HG02798 (cell line): ENCODE results near the gene ECE1.
A peak's percentile ranks its signal among the peaks of the same experiment; 100 is the strongest.
"Not testable (repeated sequence)": the region's sequence is repeated elsewhere in the genome, so short reads cannot be mapped to it uniquely, and the experiment has no call there.

Source experiments
- ATAC-seq: cut with Tn5 transposase; IDR thresholded peaks from one replicate; pipeline ENCODE4 v1.9.1; 2021; ENCODE audit warnings: mild to moderate bottlenecking; ENCODE audit not compliant: unreplicated experiment, poor library complexity

ECE1 gene

DNA sequence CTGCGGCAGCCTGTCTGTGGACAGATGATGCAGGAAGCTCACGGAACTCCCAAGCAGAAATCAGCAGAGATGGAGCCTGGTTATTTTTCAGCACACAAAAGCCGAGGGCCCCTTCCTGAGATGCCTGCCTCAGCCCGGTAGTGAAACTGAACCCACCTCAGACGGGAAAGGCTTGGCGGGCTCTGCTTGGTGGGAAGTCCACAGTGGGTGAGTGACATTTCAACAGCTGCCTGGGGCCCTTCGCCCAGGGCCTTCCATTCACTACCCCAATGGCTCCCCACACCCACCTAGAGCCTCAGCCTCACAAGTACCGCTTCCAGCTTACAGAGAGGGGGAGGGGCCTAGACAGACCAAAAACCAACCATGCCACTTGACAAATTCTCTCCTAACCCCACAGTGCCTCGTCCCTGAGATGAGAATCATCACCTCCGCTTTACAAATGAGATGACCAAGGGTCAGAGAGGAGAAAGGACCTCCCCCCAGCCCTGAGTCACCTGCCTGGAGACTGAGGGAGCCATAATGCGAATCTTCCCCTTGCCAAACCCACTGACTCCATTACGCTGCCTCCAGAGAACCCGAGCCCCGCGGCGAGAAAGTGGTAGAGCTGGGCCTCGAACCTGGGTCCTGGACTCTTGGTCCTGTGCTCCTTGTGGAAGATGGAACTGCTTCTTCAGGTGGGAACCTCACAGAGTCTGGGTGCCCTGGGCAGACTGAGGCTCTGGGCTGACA, 3.4 kb upstream of the ECE1 start:
- ATAC-seq = peak; percentile 24

DNA sequence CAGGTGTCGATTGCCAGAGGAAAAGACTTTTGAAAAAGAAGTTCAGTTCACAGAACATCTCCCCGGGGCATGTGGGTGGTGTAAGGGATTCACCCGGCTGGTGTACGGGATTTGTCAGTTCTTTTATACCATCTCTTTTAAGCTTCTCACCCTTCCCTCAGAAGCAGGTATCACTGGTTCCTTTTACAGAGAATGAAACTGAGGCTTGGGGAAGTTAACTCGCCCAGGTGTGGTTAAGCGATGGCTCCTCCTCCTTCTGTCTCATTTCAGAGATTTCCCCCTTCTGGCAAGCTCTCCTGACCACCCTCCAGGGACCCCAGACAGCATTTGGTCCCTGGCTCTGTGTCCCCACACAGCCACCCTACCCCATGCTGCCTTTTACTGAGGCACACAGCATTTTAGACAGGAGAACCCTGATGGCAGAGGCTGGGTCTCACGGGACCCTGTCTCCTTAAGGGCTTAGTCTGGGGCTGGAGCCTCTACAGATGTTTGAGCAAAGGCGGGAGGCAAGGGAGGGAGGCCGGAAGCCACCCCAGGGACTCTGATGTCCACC, 2.8 kb upstream of the ECE1 start:
- peak; percentile 29 for ATAC-seq

DNA sequence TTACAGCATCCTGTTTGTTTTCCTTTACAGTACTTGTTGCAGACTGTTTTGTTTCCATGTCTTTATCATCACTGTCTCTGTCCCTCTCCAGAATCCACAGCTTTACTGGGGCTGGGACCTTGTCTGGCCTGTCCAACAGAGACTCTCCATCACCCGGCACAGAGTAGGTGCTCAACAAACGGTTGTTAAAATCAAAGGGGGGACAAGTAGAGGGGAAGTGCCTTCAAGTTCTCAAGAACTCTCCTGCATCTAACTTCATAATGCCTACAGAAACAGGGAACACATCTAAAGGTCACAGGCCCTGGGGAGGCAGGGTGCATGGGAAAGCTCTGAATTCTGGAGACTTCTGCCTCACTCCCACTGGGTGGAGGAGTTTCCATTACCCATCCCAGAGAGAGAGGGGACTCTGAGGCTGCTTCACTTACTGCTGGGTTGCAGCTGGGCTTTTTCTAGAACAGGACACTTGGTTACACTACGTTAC, 2.3 kb upstream of the ECE1 start:
- ATAC-seq = no peak

DNA sequence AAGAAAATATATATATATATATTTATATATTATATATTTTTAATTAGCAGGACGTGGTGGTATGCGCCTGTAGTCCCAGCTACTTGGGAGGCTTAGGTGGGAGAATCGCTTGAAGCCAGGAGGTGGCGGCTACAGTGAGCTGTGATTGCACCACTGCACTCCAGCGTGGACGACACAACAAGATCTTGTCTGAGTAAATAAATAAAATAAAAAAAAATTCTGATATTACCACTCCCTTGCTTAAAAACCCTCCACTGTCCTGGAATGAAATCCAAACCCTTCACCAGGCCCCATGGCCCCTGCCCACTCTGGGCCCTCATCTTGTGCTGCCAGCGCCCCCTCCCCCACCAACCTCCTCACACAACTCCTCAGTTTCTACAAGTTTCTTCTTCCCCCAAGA, 1.7 kb upstream of the ECE1 start:
- no peak for ATAC-seq

DNA sequence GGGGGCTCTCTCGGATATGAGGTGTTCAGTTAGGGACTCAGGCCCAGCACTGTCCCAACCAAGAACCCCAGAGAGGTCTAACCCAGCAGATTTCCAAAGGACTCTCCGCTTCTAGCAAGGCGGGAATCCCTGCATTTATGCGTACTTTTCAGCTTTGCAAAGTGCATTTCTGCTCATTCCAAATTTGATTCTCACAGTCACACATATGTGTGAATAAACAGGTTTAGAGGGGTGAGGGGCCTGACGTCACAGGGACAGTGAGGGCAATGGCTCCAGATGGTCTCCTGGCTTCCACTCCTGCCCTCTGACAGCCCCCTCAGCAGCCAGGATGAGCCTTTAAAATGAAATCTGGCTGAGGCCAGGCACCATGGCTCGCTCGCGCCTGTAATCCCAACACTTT, 921 bp upstream of the ECE1 start:
- no peak for ATAC-seq

DNA sequence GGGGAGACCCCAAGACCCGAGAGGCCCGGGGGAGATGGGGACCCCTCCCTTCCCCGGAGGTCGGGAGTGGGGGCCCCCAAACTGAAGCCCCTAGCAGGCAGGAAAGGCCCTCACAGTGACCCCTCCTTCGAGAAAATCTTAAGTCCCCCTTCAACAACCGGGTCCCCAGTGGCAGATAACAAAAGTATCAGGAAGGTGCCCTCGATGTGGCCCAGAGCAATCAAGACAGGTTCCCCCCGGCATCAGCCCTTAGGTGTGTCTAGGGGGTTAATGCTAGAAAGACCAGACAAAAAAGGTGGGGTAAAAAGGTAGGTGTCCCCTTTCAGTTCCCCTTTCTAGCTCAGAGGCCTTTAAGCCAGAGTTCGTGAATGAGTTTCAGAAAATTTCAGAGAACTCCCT, 282 bp upstream of the ECE1 start:
- no peak for ATAC-seq

DNA sequence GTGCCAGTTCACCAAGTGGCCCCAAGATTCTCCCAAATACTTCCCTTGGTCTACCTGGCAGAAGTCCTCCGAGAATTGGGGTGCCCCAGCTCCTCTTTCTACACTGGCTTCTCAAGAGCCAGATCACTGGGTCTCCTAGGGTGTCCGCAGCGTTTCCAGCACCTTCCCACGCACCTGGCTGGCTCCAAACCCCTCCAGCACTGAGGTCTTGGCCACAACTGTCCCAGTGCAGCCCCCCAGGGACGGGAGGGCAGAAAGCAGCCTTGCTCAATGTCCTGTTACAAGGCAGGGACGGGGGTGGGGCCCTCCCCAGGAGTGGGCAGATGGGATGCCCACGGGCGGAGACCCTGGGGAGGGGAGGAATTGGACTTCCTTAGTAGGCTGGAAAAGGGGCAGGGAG, 1.1 kb downstream of the ECE1 start:
- ATAC-seq = no peak

DNA sequence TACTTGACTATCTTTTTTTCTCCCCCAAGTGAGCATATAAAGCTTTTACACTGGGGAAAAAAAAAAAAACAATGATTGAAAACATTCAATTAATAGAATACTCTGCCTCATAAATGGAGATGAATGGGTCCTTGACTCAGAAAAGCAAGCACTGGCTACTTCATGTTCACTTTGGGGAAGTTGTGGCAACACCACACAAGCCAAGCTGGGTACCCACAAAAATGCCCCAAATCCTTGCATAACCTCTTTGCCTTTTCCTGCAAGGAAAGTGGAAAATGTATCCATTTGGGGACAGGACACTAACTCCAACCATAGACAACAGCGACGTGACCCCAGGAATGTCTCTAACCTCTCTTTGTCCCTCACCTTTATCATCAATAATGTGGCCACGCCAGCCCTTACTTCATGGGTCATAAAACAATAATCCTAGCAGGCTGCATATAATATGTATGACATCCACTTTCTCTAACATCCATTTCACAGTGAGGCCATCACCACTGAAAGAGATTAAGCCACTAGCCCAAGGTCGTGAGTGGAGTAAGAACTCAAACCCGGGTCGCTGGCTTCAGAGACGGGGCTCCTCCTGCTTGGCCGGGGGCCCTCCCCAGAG, 2.3 kb downstream of the ECE1 start:
- no peak for ATAC-seq

DNA sequence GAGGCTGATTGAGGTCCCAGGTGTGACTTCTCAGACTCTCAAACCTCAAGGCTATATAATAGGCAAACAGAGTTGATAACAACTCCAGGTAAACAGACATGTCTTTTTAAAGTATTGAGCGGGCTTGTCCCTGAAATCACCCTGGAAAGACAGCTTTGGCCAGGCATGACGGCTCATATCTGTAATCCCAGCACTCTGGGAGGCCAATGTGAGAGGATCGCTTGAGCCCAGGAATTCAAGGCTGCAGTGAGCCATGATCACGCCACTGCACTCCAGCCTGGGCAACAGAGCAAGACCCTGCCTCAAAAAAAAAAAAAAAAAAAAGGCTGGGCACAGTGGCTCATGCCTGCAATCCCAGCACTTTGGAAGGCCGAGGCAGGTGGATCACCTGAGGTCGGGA, 4.9 kb downstream of the ECE1 start:
- not testable (repeated sequence) for ATAC-seq

DNA sequence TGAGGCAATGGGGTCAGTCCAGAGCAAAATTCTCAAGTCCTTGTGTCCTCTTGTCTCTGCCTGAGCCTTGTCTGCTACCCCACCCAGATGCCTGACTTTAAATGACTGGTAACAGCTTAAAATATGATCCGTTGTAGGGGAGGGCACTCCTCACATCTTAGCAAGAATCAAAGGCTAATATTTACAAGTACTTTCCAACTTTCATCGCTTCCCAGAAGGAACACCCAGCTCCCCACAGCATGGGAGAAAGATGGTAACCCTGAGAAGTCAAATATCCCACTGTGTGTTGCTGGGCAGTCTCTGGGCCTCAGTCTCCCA, 5.2 kb downstream of the ECE1 start:
- no peak for ATAC-seq

DNA sequence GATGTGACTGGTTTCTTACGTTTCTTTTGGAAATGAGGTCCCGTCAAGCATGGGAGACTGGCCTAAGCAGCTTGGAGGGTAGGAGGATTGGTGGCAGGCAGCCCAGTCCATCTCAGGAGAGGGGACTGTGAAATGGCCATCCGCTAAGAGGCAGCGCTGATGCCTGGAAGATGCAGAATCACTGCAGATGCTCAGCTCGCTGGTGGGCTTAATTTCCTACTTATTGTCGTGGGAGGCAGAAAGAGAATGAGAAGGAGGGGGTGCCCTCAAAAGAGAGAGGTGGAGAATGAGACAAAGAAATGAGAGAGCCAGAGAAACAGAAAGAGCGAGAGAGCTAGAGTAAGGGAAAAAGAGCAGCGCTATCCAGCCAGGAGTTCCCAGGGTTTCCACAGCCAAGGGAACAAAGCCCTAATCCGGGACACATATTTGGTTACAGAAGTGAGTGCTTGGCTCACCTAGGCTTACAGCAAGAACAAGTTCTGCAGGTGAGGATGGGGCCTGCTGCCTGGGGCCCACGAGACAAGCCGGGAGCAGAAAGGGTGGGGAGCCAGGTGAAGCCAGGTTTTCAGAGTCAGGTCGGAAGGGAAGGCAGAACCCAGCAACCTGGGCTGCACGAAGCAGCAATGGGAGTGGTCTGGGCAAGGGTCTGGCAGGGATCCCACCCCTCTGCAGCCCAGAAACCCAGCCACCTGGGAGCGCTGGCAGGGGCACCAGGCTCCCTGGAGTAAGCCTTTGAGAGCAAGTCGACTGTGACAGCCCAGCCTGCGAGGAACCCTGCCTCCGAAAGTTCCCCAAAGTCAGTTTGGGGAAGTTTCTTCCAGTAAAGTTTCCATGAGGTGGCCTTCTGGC, 5.8 kb downstream of the ECE1 start:
- ATAC-seq = no peak

DNA sequence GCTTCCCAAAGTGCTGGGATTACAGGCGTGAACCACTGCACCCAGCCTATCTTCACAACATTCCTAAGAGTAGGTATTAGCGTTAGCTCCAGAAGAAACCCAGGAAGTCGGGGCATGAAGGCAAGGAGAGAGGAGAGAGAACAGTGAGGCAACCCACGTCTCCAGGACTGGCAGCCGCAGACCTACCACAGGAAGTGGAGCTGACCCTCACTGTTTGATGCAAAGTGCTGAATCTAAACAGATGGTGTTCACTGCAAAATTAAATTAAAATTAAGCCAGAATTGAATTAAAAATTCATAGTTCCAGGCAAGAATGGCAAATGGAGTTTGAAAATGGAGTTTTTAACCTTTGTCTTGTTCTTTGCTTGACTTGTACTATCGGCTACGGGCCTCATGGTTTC, 6.7 kb downstream of the ECE1 start:
- no peak for ATAC-seq

DNA sequence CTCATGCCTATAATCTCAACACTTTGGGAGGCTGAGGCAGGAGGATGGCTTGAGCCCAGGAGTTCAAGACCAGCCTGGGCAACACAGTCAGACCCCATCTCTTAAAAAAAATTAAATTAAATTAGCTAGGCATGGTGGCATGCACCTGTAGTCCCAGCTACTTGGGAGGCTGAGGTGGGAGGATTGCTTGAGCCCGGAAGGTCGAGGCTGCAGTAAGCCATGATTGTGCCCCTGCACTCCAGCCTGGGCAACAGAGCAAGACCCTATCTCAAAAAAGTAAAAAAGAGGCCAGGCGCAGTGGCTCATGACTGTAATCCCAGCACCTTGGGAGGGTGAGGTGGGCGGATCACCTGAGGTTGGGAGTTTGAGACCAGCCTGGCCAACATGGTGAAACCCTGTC, 8.2 kb downstream of the ECE1 start:
- ATAC-seq = not testable (repeated sequence)

DNA sequence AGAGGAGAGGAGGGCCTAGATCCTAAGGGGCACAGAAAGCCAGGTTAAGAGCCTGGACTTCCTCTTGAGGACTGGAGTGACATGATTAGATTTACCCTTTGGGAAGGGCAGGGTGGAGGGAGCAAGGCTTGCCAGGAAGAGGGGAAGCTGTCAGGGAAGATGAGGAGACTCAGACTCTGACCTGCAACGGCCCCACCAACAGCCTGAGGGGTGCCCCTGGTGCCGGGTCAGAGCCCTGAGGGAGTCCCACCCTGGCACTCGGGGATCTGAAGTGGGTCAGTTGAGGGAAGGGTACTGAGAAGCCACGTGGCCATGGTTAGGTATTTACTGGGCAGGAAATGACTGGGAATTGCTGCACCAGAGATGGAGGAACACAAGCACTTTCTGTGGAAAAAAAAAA, 9.8 kb downstream of the ECE1 start:
- ATAC-seq = no peak

DNA sequence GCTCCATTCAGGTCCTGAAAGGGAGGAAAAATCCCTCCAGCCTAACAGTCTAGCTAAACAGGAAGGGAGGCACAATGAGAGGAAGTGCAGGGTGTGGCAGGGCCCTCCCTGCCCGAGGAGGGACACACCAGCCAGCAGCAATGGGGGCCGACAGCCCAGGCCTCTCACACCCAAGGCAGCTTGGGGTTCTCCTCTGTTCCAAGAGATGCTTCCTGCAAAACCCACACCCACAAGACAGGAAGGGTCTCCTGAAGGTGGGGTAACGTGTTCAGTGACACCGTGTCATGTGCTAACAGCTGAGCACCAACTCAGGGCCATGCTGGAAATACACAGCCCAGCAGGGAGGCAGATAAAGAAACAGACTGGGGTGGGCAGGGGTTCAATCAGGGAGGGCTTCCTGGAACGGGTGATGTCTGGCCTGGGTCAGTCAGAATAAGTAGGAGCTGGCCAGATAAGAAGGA, 10.2 kb downstream of the ECE1 start:
- ATAC-seq = no peak

DNA sequence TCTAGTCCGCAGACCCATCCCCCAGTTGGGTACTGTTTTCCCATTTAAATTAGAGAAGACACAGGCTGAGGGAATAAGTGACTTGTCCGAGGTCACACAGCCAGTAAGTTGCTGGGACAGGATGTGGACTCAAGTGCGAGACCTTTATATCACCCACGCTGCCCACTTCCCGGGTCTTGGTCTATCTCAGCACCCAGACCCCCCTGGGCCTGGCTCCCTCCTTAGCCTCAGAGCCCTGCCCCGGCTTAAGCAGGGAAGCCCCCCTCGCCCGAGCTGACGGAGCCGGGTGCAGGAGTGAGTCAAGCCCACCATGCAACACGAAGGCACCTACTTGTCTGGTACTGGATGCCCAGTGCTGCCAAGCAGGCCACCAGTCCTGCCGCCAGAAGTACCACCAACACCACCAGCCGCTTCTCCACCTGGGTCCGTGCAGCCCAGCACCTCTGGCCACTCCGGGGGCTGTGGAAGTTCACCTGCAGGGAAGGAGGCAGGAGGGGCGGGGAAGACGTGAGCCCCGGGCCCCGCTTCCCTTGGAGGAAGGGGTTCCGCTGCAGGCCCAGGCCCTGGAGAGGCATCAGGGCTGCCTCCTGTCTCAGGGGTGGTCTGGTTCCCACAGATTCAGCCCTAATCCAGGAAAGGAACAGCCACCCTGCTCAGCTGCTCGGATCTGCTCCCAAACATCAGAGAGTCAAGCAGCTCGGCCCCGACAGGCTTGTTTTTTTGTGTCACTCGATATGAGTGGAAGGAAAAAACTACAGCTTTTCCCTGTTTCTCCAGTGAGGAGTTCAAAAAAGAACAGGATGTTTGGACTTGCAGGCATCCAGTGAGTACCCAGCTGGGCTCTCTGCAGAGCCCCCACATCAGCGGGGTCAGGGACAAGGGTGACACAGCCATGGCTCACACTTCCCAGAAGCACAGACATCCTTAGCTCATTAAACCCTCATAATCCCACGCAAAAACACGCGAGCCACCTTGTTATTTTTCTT, 11.1 kb downstream of the ECE1 start:
- ATAC-seq = no peak

DNA sequence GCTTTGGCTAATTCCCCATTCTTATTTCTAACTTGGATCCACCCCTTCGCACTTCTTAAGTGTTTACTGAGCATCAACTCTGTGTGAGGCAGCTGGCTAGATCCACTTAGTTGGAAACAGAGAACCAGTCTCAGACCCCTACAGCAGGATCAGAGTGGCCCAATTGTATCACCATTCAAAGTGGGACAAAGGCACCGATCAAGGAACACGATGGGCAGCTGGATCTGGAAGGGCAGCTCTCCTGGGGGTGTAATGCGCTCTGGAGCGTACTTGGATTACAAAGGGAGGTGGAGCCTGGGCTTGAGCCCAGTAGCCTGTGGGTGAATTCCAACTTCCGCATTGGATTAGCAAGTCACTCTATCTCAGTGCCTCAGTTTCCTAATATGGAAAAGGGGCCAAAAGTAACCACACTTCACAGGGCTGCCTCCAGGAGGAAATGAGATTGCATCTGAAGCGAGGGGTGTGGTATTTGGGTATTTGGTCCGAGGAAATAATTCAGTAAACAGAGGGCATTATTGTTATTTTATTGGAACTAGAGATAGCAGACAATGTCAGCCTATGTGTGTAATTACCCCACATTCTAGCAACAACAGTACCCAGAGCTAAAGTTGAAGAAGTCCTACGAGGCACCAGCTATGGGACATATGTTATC, 11.9 kb downstream of the ECE1 start:
- ATAC-seq = no peak

DNA sequence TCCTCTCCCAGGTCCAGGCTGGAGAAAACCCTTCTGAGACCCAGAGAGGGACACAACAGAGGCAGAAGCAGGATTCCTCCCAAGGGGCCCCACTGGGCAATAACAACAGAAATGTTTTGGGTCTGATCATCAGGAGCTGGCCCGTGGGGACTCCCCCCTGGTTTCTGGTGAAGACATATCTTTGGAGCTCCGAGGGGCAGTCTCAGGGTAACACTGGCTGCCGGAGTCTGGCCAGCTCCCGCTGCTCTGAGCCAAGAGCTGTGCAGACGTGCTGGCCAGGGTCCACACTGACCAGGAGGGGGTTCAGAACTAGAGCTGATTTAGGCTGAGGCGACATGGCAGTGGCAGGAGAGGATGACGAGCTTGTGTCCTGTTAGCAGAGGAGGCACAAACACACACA, 13.1 kb downstream of the ECE1 start:
- ATAC-seq = no peak

DNA sequence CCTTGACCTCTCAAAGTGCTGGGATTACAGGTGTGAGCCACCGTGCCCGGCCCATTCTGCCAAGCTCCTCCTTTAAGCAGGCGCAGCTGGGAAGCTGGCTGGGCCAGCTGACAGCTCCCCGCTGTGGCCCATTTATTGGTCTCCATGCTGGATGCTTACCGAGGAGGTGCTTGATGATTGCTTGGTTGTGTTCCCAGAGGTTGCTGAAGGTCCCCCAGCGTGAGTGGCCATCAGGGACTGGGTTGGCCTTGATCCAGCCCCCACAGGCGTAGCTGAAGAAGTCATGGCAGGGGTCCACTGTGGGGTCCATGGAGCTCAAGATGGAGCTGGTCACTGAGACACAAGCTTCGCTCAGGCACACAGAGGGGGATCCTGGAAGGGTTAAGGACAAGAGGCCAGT, 17.7 kb downstream of the ECE1 start:
- ATAC-seq = no peak
